ENCODE results near the gene GSTM5. TPM values are rescaled to one million over a fixed set of nuclear protein-coding genes. Genes with fewer than 3 reads are reported as not detected.
"Not testable (repeated sequence)": the region's sequence is repeated elsewhere in the genome, so short reads cannot be mapped to it uniquely, and the experiment has no call there.

Gene GSTM5
- total RNA-seq, 1 donor from 2014 or later: 0.20 TPM

DNA sequence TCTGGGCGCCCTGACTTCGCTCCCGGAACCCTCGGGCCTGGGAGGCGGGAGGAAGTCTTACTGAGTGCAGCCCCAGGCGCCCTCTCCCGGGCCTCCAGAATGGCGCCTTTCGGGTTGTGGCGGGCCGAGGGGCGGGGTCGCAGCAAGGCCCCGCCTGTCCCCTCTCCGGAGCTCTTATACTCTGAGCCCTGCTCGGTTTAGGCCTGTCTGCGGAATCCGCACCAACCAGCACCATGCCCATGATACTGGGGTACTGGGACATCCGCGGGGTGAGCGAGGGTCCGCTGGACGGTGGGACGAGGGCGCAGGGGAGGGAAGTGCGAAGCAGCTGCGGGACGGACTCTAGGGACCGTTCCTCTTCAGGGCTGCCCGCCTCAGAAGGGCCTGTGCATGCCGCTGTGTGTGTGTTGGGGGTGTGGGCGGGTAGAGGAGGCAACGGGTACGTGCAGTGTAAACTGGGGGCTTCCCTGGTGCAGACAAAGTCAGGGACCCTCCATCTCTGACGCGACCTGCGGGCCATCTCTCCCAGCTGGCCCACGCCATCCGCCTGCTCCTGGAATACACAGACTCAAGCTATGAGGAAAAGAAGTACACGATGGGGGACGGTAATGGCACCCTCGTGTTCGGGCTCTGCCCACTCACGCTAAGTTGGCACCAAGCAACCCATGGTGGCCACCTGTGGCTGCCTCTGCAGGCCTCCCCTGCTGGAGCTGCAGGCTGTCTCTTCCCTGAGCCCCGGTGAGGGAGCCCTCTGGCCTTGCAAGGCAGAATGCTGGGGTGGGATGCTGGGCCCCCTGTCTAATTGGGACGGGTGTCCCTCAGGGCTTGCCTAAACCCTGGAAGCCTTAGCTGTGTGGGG lies 24.2 kb upstream of the GSTM5 start, which contains the start of gene GSTM1:
Gene GSTM1, plus strand, starts transcription at position 177 of the 859 bp plus-strand sequence. Its CDS starts 57 bp downstream, at position 234.
- no peaks in the 10 kb centered on the region for H3K4me1 Mint-ChIP-seq (ENCODE audit: low read depth, unreplicated experiment)
- H3K27me3 Mint-ChIP-seq (ENCODE audit: unreplicated experiment): no peaks in the 10 kb centered on the region
- no peak for DNase-seq
- H3K9me3 Mint-ChIP-seq (ENCODE audit: unreplicated experiment): no peaks in the 10 kb centered on the region
- H3K4me3 Mint-ChIP-seq (ENCODE audit: unreplicated experiment): no peak within 1 kb of the TSS
- TF ChIP-seq, protein P1, sequence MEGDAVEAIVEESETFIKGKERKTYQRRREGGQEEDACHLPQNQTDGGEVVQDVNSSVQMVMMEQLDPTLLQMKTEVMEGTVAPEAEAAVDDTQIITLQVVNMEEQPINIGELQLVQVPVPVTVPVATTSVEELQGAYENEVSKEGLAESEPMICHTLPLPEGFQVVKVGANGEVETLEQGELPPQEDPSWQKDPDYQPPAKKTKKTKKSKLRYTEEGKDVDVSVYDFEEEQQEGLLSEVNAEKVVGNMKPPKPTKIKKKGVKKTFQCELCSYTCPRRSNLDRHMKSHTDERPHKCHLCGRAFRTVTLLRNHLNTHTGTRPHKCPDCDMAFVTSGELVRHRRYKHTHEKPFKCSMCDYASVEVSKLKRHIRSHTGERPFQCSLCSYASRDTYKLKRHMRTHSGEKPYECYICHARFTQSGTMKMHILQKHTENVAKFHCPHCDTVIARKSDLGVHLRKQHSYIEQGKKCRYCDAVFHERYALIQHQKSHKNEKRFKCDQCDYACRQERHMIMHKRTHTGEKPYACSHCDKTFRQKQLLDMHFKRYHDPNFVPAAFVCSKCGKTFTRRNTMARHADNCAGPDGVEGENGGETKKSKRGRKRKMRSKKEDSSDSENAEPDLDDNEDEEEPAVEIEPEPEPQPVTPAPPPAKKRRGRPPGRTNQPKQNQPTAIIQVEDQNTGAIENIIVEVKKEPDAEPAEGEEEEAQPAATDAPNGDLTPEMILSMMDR (IDR thresholded peaks at IDR 0.05; ENCODE audit: partially characterized antibody, unreplicated experiment): no peak
- no peaks in the 10 kb centered on the region for H3K36me3 Mint-ChIP-seq (ENCODE audit: unreplicated experiment)
- no peak within 1 kb of the TSS for H3K27ac Mint-ChIP-seq (ENCODE audit: unreplicated experiment)

DNA sequence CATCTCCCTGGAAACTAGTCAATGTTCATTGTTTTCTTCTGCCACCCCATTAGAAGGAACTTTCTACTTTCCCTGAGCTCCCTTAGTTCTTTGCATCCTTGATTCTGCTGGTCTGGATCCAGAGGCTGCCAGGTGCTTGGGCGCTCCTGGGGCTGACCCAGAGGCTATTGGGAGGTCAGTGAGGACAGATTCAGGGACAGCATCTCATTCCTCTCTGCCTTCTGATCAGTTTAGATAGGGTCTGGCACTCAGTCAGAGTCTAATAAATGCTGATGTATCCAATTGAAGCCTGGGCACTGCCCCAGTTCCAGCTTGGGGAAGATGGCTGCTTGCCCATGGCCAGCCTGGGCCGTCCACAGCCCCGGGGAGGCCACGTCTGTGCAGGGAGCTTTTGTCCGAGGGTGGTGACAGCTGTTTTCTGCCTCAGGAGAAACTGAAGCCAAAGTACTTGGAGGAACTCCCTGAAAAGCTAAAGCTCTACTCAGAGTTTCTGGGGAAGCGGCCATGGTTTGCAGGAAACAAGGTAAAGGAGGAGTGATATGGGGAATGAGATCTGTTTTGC lies 22.1 kb upstream of the GSTM5 start:
- Mint-ChIP-seq H3K36me3 (ENCODE audit: unreplicated experiment) (no peaks in the 10 kb centered on the region), H3K27me3 (ENCODE audit: unreplicated experiment) (no peaks in the 10 kb centered on the region), H3K4me3 (ENCODE audit: unreplicated experiment) (no peak overlapping the region), H3K9me3 (ENCODE audit: unreplicated experiment) (no peaks in the 10 kb centered on the region), H3K4me1 (ENCODE audit: low read depth, unreplicated experiment) (no peaks in the 10 kb centered on the region), H3K27ac (ENCODE audit: unreplicated experiment) (no peak overlapping the region)
- DNase-seq: no peak
- TF ChIP-seq, protein P1 (IDR thresholded peaks at IDR 0.05; ENCODE audit: partially characterized antibody, unreplicated experiment): no peak

DNA sequence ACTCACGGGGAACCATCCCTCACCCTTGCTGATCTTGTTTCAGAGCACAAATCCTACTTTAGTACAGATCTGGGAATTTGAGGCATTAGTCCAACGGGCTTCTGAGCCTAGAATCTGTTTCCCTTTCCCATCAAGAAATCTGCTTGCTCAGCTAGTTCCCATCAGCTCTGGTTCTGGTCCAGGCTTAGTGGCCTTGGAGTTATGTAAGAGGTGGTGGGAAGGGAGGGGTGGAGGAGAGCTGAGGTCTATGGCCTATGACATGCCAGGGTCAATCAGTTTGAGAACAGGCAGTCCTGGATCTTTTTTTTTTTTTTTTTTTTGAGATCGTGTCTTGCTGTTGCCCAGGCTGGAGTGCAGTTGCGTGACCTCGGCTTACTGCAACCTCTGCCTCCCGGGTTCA lies 20.3 kb upstream of the GSTM5 start:
- Mint-ChIP-seq H3K9me3 (ENCODE audit: unreplicated experiment) (no peaks in the 10 kb centered on the region), H3K4me1 (ENCODE audit: low read depth, unreplicated experiment) (no peaks in the 10 kb centered on the region), H3K36me3 (ENCODE audit: unreplicated experiment) (no peaks in the 10 kb centered on the region), H3K27me3 (ENCODE audit: unreplicated experiment) (no peaks in the 10 kb centered on the region), H3K4me3 (ENCODE audit: unreplicated experiment) (no peak overlapping the region), H3K27ac (ENCODE audit: unreplicated experiment) (no peak overlapping the region)
- TF ChIP-seq, protein P1 (IDR thresholded peaks at IDR 0.05; ENCODE audit: partially characterized antibody, unreplicated experiment): no peak
- no peak for DNase-seq

DNA sequence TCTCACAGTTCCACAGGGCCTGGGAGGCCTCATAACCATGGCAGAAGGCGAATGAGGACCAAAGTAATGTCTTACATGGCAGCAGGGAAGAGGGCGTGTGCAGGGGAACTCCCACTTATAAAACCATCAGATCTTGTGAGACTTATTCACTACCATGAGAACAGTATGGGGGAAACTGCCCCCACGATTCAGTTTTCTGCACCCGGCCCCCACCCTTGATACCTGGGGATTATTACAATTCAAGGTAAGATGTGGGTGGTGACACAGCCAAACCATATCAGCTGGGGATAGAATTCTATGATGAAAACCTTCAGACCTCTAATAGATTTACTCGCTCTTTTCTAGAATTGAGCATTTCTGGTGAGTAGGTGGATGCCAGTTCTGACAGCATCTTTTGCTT lies 17.7 kb upstream of the GSTM5 start:
- H3K4me3 Mint-ChIP-seq (ENCODE audit: unreplicated experiment); H3K9me3 Mint-ChIP-seq (ENCODE audit: unreplicated experiment); H3K27ac Mint-ChIP-seq (ENCODE audit: unreplicated experiment); H3K4me1 Mint-ChIP-seq (ENCODE audit: low read depth, unreplicated experiment); H3K27me3 Mint-ChIP-seq (ENCODE audit: unreplicated experiment); DNase-seq; H3K36me3 Mint-ChIP-seq (ENCODE audit: unreplicated experiment): not testable (repeated sequence)

DNA sequence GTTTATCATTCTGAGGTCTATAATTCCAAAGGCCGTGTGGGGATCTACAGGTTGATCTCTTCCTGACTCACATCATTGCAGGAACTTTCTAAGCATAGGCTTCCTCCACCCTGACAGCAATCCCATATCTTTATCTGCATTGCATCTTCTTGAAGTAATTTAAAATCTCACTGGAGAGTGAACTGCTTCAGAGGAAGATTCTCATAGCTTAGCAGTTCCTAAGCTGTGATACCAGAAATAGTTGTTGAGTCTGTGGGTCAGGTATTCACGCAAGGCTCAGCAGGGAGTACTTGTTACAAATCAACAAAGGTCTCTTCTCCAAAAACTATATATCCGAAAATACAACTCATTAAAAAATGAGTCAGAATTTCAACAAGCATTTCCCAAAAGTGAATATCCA lies 16.9 kb upstream of the GSTM5 start:
- not testable (repeated sequence) for H3K36me3 Mint-ChIP-seq (ENCODE audit: unreplicated experiment); H3K27ac Mint-ChIP-seq (ENCODE audit: unreplicated experiment); H3K4me3 Mint-ChIP-seq (ENCODE audit: unreplicated experiment); H3K27me3 Mint-ChIP-seq (ENCODE audit: unreplicated experiment); H3K4me1 Mint-ChIP-seq (ENCODE audit: low read depth, unreplicated experiment); DNase-seq; H3K9me3 Mint-ChIP-seq (ENCODE audit: unreplicated experiment)

DNA sequence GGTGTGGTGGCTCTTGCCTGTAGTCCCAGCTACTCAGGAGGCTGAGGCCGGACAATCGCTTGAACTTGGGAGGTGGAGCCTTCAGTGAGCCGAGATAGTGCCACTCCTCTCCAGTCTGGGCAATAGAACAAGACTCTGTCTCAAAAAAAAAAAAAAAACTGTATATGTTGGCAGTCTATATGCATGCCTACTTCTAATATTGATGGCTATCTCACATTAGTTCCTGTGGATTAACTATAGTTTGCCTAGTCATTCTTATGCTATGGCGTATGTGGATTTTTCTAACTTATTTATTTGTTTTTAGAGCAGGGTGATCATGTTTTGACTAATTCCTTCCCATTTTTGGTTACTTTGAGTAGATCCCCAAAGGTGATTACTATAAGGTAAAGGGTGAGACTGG lies 15.0 kb upstream of the GSTM5 start:
- DNase-seq: no peak
- H3K27me3 Mint-ChIP-seq (ENCODE audit: unreplicated experiment): no peaks in the 10 kb centered on the region
- no peaks in the 10 kb centered on the region for H3K4me1 Mint-ChIP-seq (ENCODE audit: low read depth, unreplicated experiment)
- no peaks in the 10 kb centered on the region for H3K36me3 Mint-ChIP-seq (ENCODE audit: unreplicated experiment)
- H3K9me3 Mint-ChIP-seq (ENCODE audit: unreplicated experiment): no peaks in the 10 kb centered on the region
- TF ChIP-seq, protein P1 (IDR thresholded peaks at IDR 0.05; ENCODE audit: partially characterized antibody, unreplicated experiment): no peak
- H3K4me3 Mint-ChIP-seq (ENCODE audit: unreplicated experiment): no peak overlapping the region
- H3K27ac Mint-ChIP-seq (ENCODE audit: unreplicated experiment): no peak overlapping the region

DNA sequence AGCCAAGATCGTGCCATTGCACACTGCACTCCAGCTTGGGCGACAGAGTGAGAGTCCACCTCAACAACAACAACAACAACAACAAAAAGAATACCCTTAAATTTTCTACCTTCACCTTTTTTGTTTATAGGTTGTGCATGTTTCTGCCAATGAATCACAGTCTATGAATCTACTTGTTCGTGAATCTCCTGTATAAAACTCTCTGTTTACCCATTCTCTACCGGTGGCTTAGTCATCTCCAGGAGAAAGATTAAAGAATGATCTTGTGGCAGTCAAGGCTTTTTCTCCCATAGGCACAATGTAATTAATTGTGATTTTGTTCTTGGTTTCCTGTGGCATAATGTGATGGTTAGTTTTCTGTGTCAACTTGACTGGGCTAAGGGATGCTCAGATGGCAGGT lies 14.2 kb upstream of the GSTM5 start:
- not testable (repeated sequence) for H3K27ac Mint-ChIP-seq (ENCODE audit: unreplicated experiment); H3K4me1 Mint-ChIP-seq (ENCODE audit: low read depth, unreplicated experiment)

DNA sequence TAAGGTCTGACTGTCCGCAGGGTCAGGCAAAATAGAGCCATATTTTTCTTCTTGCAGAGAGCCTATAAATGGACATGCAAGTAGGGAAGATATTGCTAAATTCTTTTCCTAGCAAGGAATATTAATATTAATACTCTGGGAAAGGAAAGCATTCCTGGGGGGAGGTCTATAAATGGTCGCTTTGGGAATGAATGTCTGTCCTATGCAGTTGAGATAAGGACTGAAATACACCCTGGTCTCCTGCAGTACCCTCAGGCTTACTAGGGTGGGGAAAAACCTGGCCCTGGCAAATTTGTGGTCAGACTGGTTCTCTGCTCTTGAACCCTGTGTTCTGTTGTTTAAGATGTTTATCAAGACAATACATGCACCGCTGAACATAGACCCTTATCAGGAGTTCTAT lies 9.1 kb upstream of the GSTM5 start:
- not testable (repeated sequence) for H3K9me3 Mint-ChIP-seq (ENCODE audit: unreplicated experiment); DNase-seq; H3K27ac Mint-ChIP-seq (ENCODE audit: unreplicated experiment); H3K27me3 Mint-ChIP-seq (ENCODE audit: unreplicated experiment); H3K4me1 Mint-ChIP-seq (ENCODE audit: low read depth, unreplicated experiment); H3K4me3 Mint-ChIP-seq (ENCODE audit: unreplicated experiment); H3K36me3 Mint-ChIP-seq (ENCODE audit: unreplicated experiment)

More for the DNA sequence above, 14.2 kb upstream of the GSTM5 start:
- DNase-seq; H3K9me3 Mint-ChIP-seq (ENCODE audit: unreplicated experiment); H3K27me3 Mint-ChIP-seq (ENCODE audit: unreplicated experiment); H3K4me3 Mint-ChIP-seq (ENCODE audit: unreplicated experiment); H3K36me3 Mint-ChIP-seq (ENCODE audit: unreplicated experiment): not testable (repeated sequence)

All from glutamatergic neuron (in vitro differentiated cells).